K562 treated with DMSO at 1 percent for 12 hours (cell line): ENCODE results near the gene UCP3. TPM values are rescaled to one million over a fixed set of nuclear protein-coding genes. Genes with fewer than 3 reads are reported as not detected.

Source experiments
- total RNA-seq: library from RNA; unstranded; fragments of 300-600 nt; gene quantifications from 2 replicates; pipeline ENCODE4 v1.2.3, GENCODE V29; 2022; ENCODE audit not compliant: insufficient read depth

UCP3 gene, protein sequence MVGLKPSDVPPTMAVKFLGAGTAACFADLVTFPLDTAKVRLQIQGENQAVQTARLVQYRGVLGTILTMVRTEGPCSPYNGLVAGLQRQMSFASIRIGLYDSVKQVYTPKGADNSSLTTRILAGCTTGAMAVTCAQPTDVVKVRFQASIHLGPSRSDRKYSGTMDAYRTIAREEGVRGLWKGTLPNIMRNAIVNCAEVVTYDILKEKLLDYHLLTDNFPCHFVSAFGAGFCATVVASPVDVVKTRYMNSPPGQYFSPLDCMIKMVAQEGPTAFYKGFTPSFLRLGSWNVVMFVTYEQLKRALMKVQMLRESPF
- 0.61 and 3.0 TPM in 2 replicates for total RNA-seq

GRCh38 chr11:74008373-74009229 is at the start of gene UCP3:
Gene UCP3, minus strand, starts transcription at chr11:74009085. Its CDS starts 2,043 bp downstream, at chr11:74007042.

DNA sequence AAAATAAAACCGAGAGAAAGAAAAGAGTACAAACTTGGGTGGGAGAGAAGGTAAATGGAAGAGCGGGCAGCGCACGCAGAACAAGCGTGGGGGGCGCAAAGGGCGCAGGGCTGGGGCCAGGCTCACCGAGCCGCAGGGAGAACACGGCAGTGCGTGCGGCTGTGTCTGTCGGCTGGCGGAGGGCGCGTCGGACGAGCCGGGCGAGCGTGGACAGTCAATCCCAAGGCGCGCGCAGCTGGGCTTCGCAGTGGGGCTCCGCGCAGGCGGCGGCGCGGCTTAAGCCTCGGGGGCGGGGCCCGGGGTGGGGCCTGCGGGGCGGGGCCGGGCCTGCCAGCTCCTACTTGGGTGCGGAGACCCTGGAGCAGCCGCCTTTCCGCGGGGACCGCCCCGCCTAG is 26.3 kb downstream of the UCP3 start, which contains the start of gene UCP2:
TSS of gene UCP2 (minus strand) at position 249 of the 395 bp plus-strand sequence. CDS start 4,465 bp downstream, outside the sequence.

DNA sequence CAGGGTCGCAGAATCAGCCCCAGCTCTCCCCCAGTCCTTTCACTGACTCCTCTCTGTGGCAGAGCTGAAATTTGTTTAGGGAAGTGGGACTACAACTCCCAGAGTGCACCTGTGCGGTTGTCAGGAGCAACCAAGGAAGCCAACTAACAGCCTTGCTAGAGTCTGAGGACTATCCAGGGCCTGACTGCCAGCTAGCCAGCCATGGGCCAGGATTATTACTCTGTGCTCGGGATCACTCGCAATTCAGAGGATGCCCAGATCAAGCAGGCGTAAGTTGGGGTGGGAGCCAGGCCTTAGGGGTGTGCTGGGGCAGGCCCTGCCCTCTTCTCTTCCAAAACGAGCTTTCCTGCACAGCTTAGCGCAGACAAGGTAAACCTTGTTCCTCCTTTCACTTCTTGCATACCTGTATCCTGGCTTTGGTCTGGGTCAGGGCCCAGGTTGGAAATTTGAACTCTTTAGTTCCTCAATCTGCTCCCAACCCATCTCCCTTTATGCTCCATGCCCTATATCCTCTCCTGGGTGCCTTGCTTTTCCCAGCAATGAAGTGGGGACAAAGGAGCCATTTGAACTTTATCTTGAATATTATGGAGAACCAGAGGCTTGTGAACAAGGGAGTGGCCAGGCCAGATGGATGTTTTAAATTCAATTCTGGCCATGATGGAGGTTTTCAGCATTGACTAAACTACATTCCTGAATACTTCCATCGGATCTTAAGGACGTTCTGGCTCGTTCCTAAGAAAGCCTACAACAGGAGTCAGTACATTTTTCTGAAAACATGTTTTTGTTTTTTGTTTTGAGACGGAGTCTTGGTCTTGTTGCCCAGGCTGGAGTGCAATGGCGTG is 57.8 kb downstream of the UCP3 start, which contains the start of gene DNAJB13:
TSS of gene DNAJB13 (plus strand) at position 158 of the 842 bp plus-strand sequence. CDS start at position 202, 44 bp downstream.

Other genes starting within 250 kb of the UCP3 start
- 28.6 and 71.2 TPM in 2 replicates for gene RAB6A, start 248.0 kb downstream of the UCP3 start, total RNA-seq
- 97.3 and 103 TPM in 2 replicates for gene MRPL48, start 221.2 kb downstream of the UCP3 start, total RNA-seq
- gene COA4, start 132.2 kb downstream of the UCP3 start, total RNA-seq: 70.4 and 80.3 TPM in 2 replicates
- 23.4 and 25.5 TPM in 2 replicates for gene PAAF1, start 132.1 kb downstream of the UCP3 start, total RNA-seq
- not detected in 2 replicates for gene DNAJB13, start 58.1 kb downstream of the UCP3 start, total RNA-seq
- gene UCP2, start 26.2 kb downstream of the UCP3 start, total RNA-seq: 43.5 and 44.7 TPM in 2 replicates
- gene C2CD3, start 161.9 kb upstream of the UCP3 start, total RNA-seq: 7.6 and 16.2 TPM in 2 replicates
- 34.4 and 61.6 TPM in 2 replicates for gene PPME1, start 162.2 kb upstream of the UCP3 start, total RNA-seq